Measurements from ENCODE around the gene CCDC61. TPM values are rescaled to one million over a fixed set of nuclear protein-coding genes. Genes with fewer than 3 reads are reported as not detected.
A peak's percentile ranks its signal among the peaks of the same experiment; 100 is the strongest.

CCDC61 gene
- total and polyA plus RNA-seq, 2 of the 8 experiments (the other 6 are each of a cell fraction or from before 2014, with no cell fraction given): 7.8 to 17.4 TPM

- Histone ChIP-seq H3K27ac (ENCODE audit: low read depth, low read length) (no peak overlapping the region), H4K5ac (ENCODE audit: insufficient read length, low read depth, low read length) (no peak overlapping the region), H3K79me1 (ENCODE audit: low read depth, low read length) (no peaks in the 10 kb centered on the region), H3K56ac (replicated peaks; ENCODE audit: insufficient read length, low read depth, low read length) (no peak overlapping the region), H2BK15ac (ENCODE audit: low read length) (no peak overlapping the region), H3K79me2 (ENCODE audit: control insufficient read depth in 1 of 2, insufficient read depth in 2 of 2, low read length in 2 of 2) (no peaks in the 10 kb centered on the region), H3K14ac (ENCODE audit: insufficient read length) (no peak overlapping the region), H3K4ac (replicated peaks; ENCODE audit: insufficient read length, low read depth, low read length) (no peak overlapping the region), H4K8ac (ENCODE audit: extremely low read depth, insufficient read depth, low read length) (peak overlapping the region; percentile 35; the same call in 1 of the 2 replicates), H2BK12ac (ENCODE audit: low read depth, low read length) (no peak overlapping the region), H2BK20ac (ENCODE audit: low read length) (no peak overlapping the region), H4K91ac (replicated peaks; ENCODE audit: insufficient read length, low read length) (no peak overlapping the region), H3K4me1 (replicated peaks in 1 of 4; ENCODE audit: control insufficient read depth in 3 of 4, insufficient read depth in 4 of 4, low read length in 3 of 4) (peaks cover 0 to 21% (median 18%) of the 10 kb centered on the region in 4 experiments; a peak in 6 of 7 replicates), H3K18ac (ENCODE audit: extremely low read depth, low read length) (no peak overlapping the region), H2AK5ac (ENCODE audit: low read depth, low read length) (no peak overlapping the region), H2BK120ac (replicated peaks; ENCODE audit: low read depth, low read length) (no peak overlapping the region), H3K4me2 (ENCODE audit: insufficient read depth in 1 of 2, low read depth in 2 of 2, low read length in 2 of 2) (no peak overlapping the region), H3K23ac (ENCODE audit: insufficient read length) (no peak overlapping the region), H3K23me2 (ENCODE audit: low read depth, low read length) (peaks cover 19% of the 10 kb centered on the region; the same call in 1 of the 2 replicates), H3K9me3 (ENCODE audit: insufficient read depth in 2 of 2, low read depth in 1 of 2, low read length in 1 of 2) (no peaks in the 10 kb centered on the region), H4K20me1 (replicated peaks in 1 of 2; ENCODE audit: control insufficient read depth in 1 of 2, insufficient read depth in 2 of 2, low read length in 2 of 2) (peaks cover 2 to 9% of the 10 kb centered on the region in 2 experiments), H2BK5ac (ENCODE audit: low read depth, low read length) (no peak overlapping the region), H3K27me3 (replicated peaks in 1 of 4; ENCODE audit: control insufficient read depth in 3 of 4, extremely low read depth in 1 of 4, insufficient read depth in 3 of 4, low read length in 3 of 4) (peaks cover 5 to 21% (median 19%) of the 10 kb centered on the region in 4 experiments), H2AFZ (ENCODE audit: low read length) (no peak overlapping the region), H3K36me3 (ENCODE audit: control insufficient read depth in 2 of 4, insufficient read depth in 4 of 4, low read length in 3 of 4) (no peaks in the 10 kb centered on the region; a peak in 2 of 8 replicates), H3K9ac (replicated peaks in 1 of 4; ENCODE audit: extremely low read depth in 1 of 4, low read depth in 3 of 4, low read length in 3 of 4) (no peak overlapping the region), H3K4me3 (ENCODE audit: extremely low read depth in 1 of 4, insufficient read depth in 2 of 4, low read depth in 3 of 4, low read length in 4 of 4) (no peak overlapping the region)
- ChIA-PET CTCF (ENCODE audit: partially characterized antibody) (interaction anchor here (0.9 to 4.3 kb wide), 13 partner anchors 8 to 251 kb away, joined by 3 to 44 read pairs (median 5); no protein-coding TSS in a partner anchor), POLR2A (ENCODE audit: partially characterized antibody) (no interaction called here)
- TF ChIP-seq BCL11A (IDR thresholded peaks at IDR 0.05; ENCODE audit: low read depth in 2 of 2, low read length in 2 of 2) (no peak), JUN (IDR thresholded peaks at IDR 0.05; ENCODE audit: low read depth, low read length) (no peak), CTBP2 (IDR thresholded peaks at IDR 0.05; ENCODE audit: borderline replicate concordance, insufficient read depth, insufficient read length, low read length) (no peak), CEBPB (IDR thresholded peaks at IDR 0.05; ENCODE audit: low read depth, low read length) (no peak), KDM1A (IDR thresholded peaks at IDR 0.05; ENCODE audit: borderline replicate concordance, low read length) (no peak), USF2 (IDR thresholded peaks at IDR 0.05; ENCODE audit: low read length) (no peak), FOSL1 (IDR thresholded peaks at IDR 0.05; ENCODE audit: insufficient read depth, low read depth, low read length) (no peak), JUND (IDR thresholded peaks at IDR 0.05; ENCODE audit: low read length) (no peak), GTF2F1 (IDR thresholded peaks at IDR 0.05; ENCODE audit: borderline replicate concordance, low read depth, low read length) (no peak)
- FAIRE-seq (no peak), DNase-seq (ENCODE audit: low read depth in 1 of 2, low spot score in 2 of 2) (no peak)
- WGBS, 2 experiments (ENCODE audit: extremely low coverage in 1 of 2, insufficient coverage in 1 of 2, insufficient read length in 1 of 2, insufficient replicate concordance in 2 of 2, low coverage in 1 of 2, low lambda C conversion rate in 2 of 2, missing lambda C conversion rate in 1 of 2): 91% methylated on average over 13 of the region's 15 CpGs; no CpG with 5 or more reads in 1 of the 2 experiments
Measured at GRCh38 chr19:46017874-46018675, 22.8 kb downstream of the CCDC61 start.

Data from H1 (cell line).